Globus pallidus (tissue), 1 donor: ENCODE data around the gene EML2.
"Not testable (repeated sequence)": the region's sequence is repeated elsewhere in the genome, so short reads cannot be mapped to it uniquely, and the experiment has no call there.

ENCODE experiments used
- DNase-seq: peaks from one replicate; pipeline ENCODE4 v3.0.0-alpha.2; 2015; ENCODE audit warnings: low spot score

Gene EML2

GRCh38 chr19:45653634-45654033, 14.4 kb upstream of the EML2 start:
- no peak for DNase-seq

- no peak for DNase-seq
Measured at GRCh38 chr19:45650722-45651121, 11.5 kb upstream of the EML2 start.

GRCh38 chr19:45646345-45646698, 7.1 kb upstream of the EML2 start:
- DNase-seq, result no peak

DNA sequence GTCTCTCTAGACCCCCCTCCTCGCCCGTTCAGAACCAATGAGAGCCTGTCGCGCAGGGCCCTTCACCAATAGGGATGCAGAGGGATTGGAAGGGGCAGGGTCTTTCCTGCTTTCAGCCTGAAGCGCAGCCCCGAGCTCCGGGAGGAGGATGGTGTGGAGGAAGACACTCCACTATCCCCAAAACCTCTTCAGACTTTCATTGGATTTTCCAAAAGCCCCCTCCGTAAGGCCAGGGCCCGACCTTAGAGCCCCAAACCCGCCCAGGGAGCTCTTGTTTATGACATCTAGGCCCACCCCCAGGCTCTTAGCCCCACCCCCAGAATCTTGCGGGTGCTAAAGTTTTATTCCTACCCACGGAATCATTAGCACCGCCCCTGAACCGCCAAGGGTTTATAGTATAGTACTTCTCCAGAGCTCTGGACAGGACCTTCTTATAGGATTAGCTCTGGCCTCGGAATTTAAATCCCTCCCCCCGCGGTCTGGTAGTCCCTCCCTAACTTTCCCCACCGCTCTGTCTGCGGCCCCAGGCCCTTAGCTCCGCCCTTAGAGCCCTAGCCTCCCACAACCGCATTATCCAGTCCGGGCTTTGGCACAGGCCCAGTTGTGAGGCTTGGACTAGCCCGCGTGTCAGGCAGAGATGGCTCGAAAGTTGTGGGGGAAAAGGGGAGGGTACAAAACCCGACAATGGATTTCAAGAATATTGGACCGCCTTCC, 6.6 kb upstream of the EML2 start:
- DNase-seq, result peak; percentile 98

DNA sequence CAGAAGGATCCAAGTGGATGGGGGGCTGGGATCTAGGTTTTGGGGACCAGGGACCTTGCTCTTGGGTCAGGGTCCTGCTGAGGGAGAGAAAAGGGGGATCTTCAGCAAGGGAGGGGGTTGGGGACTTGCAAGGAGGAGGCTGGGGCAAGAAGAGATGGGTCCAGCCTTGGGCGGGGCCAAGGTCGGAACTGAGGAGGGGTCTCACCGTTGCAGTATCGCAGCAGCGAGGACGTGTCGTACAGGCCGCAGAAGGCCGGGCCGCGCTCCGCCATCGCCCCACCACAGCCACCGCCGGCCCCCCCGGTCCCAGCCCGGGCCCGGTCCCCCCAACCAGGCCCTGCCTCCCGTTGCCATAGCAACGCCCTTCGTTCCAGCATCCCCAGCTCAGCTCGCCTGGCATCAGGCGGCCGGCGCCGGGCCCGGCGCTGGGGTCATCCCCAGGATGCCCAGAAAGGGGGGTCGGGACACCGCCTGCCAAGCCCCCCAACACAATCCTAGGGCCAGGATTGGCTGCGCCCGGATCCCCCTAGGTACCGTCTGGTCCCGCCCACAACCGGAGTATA, 6.0 kb upstream of the EML2 start:
- DNase-seq, result peak; percentile 99

DNA sequence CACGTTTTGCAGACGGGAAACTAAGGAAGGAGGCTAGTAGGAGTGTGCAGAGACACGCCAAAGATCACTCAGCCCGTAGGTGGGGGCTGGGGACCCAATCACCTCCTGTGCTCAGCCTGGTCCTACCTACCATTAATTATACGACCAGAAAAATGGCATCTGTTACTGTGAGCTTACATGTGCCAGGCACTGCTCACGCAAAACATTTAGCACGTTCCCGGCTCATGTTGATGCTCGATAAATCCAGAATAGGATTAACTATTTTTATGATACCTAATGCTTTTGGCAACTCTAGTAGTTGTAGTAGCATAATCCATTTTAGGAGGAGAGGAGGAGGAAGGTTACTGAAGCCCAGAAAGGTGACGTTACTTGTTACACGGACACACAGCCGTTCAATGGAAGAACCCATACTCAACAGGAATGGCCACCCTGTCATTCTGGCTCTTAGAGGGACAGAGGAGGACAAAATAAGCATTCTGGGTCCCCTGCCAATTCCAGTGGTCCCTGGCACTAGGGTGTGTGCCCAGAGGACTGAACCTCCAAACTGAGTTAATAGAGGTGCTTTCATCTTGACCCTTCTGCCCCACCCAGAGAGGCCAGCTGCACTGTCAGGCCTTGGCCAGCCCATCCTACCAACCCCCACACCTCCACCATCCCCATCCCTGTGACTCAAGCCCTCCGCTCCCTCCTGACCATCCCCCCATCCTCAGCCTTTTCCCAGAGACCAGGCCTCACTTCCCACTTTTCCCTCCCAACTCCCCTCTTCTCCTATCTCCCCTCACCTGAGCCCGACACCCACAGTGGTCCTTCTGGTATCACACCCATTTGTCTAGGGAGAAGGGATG, 5.0 kb upstream of the EML2 start:
- DNase-seq, result peak; percentile 59

DNA sequence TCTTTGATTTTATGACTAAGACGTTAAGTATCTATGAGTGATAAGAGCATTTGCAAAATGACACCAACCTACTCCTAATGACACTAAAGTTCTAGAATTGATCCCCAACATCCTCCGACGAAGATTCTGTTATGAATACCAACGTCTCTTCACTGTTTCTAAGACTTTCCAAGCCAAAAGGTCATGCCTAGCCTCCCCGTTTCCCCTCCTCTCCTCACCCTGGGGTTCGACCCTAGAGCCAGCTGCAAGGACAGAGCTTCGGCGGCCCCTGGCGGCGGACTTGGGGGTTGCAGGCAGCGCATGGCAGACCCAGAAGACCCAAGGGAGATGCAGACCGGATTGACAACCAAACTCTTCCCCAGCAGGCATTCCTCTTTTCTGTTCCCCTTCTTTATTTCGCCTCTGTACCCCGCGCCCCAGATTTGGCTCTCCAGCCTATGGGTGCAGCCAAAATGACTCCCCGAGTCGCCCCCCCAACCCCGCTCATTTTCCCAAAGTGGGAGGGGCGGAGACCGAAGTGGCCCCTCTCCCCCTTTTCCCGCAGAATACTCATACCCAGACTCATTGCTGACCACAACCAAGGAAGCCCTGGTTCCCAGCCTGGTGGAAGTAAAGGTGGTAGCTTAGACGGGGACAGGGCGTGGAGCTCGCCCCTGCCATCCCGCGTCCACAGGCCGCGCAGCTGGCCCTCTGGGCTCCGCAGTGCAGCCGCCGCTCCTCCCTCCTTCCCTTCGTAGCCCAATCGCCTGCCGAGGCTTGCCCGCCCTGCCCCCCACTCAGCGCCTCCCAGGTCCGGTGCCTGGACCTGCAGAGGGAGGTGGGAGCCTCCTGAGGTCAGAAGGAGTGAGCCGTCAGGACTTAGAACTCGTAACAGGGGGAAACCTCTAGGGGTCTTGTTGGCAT, 4.1 kb upstream of the EML2 start:
- peak; percentile 90 for DNase-seq

GRCh38 chr19:45641274-45642105, 2.3 kb upstream of the EML2 start:
- DNase-seq, result peak; percentile 37

DNA sequence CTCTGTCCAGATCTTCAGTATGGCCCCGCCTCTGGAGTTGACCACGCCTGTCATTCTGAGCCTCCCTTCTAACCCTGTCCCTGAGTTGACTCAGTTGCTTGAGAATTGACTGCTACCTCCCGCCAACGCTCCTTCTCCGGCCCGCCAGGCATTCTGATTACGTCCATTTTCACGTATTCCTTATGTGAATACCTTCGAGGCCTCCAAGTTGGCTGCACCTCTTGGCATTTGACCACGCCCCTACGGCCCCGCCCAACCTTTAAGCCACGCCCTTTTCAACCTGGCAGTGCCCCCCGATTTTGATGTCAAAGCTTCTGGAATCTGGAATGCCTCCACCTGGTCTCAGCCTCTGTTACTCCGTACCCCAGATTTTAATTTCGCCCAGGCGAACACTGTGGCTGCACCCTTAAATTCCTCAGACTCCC, 1.7 kb upstream of the EML2 start:
- DNase-seq, result no peak

DNA sequence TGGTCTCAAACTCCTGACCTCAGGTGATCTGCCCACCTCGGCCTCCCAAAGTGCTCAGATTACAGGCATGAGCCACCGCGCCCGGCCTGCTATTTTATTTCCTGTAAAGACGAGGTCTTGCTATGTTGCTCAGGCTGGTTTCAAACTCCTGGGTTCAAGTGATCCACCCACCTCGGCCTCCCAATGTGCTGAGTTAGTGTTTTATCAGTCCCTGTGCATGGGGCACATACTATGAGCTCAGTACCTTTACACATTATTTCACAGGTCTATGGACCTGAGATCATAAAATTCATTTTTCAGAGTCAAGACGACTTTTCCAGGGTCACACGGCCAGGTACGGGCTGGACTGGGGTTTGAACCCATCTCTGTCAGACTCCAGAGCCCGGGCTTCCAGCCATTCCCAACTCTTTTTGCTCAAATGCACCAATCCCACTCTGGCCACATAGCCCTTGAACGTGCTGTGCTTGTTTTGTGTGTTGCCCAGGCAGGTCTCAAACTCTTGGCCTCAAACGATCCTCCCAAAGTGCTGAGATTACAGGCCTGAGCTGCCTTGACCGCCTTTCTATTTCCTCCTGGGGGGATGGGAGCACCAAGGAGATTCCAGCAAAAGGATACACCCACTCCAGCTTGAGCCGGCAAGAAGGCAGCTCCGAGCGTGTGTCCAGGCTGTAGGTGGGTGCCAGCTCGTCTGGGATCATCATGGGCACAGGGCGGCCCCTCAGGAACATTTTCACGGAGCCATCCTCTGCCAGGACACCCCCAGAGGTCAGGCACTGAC, 1.1 kb downstream of the EML2 start:
- DNase-seq, result no peak

DNA sequence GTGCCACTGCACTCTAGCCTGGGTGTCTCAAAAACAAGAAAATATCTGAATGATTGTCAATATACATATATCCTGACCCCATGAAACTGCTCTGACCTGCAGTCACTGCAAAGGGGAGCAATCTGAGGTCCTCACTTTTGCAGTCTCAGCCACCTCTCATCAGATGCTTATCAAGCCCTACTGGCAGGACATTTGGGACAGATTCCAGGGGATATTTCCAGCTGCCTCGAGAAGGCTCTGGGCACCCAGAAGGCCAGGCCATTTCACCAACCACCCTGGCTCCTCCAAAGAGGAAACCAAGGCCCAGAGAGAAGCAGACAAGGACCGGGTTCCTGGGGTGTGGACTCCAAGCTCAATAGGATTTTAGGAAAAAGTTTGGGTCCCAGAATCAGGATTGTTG, 2.3 kb downstream of the EML2 start:
- DNase-seq, result no peak

DNA sequence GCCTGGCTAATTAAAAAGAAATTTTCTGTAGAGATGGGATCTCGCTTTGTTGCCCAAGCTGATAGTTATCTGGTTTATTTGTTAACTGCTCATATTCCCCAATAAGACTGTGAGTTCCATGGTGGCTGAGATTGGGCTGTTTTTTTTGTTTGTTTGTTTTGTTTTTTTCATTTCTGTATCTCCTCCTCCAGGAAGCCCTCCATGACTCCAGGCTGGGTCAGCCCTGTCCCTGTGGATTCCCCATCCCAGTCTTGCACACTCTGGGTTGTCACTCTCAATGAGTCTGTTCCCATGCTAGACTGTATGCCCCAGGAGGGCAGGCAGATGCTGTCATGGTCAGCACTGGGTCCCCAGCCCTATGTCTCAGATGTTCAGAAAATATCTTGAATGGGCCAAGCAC, 2.9 kb downstream of the EML2 start:
- no peak for DNase-seq

- peak; percentile 36 for DNase-seq
Measured at GRCh38 chr19:45632468-45633196, 6.6 kb downstream of the EML2 start.

- DNase-seq, result no peak
Measured at GRCh38 chr19:45630463-45630862, 8.7 kb downstream of the EML2 start.

- no peak for DNase-seq
Measured at GRCh38 chr19:45629704-45630103, 9.5 kb downstream of the EML2 start.

DNA sequence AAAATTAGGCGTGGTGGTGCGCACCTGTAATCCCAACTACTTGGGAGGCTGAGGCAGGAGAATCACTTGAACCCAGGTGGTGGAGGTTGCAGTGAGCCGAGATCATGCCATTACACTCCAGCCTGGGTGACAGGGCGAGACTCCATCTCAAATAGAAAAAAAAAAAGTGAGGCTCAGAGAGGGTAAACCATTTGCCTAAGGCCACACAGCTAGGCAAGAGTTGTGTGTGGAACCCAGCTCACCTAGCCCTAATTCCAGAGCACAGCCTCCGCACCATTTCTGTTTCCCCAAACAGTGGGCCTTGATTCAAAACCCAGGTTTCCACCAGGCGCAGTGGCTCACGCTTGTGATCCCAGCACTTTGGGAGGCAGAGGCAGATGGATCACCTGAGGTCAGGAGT, 11.0 kb downstream of the EML2 start:
- DNase-seq, result not testable (repeated sequence)

DNA sequence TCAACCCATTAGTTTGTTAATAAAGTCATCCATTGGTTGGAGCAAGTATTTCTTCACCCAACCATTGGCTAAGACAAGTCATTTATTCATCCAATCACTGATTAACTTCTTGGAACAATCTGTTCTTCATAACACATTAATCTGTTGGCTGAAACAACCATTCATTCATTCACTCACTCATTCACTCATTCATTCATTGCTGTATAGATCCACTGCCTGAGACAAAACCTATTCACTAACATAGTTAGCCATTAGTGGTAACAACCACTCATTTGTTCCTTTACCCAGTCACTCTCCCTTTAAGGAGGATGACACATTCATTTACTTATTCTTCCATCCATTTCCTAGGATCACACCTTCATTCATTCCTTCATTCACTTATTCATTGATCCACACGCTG, 15.2 kb downstream of the EML2 start:
- no peak for DNase-seq

DNA sequence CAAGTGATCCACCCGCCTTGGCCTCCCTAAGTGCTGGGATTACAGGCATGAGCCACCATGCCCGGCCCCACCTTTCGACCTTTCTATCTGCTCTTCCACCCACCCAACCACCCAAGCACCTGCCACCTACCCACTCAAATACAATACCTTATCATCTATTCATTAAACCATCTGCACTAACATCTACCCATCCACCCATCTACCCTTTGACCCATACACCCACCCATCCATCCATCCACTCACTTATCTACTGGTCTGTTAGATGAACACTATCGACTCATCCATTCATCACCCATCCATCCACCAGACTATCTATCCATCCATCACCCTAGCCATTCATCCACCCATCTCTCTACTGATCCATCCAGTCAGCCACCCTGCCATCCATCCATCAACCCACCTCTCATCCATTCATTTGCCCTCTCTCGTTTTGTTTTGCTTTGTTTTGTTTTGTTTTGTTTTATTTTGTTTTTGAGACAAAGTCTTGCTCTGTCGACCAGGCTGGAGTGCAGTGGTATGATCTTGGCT, 17.2 kb downstream of the EML2 start:
- DNase-seq, result no peak

DNA sequence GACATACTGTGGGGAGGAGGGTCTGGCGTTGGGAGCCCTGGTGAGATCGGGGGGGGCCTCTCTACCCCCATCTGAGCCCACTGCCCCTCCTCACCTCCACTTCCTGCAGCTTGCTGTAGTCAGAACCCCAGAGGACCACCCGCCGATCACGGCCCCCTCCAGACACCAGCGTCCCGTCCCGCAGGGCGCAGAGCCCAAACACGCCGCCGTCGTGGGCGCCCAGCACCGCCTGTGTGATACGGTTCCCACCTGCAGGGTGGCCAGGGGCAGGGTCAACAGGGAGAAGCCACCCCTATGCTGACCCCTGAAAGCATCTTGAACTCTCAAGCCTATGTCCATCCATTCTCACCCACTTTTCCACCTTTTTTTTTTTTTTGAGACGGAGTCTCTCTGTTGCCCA, 17.8 kb downstream of the EML2 start:
- no peak for DNase-seq

DNA sequence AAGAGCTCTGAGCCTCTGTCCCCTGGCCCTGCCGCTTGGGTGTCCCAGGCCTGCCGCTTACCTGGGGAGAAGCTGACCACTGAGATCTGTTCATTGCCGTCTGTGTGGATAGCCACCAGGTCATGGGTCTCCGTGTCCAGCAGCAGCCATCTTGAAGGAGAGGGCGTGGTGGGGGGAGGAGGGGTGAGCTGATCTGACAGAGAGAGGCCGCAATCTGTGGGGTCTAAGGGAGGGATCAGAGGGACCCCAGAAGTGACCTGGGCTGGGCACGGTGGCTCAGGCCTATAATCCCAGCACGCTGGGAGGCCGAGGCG, 22.5 kb downstream of the EML2 start:
- no peak for DNase-seq
